ENCODE results near the gene FAM181A. TPM values are rescaled to one million over a fixed set of nuclear protein-coding genes. Genes with fewer than 3 reads are reported as not detected.

FAM181A gene
- total RNA-seq, 4 donors from 2014 or later: not detected

DNA sequence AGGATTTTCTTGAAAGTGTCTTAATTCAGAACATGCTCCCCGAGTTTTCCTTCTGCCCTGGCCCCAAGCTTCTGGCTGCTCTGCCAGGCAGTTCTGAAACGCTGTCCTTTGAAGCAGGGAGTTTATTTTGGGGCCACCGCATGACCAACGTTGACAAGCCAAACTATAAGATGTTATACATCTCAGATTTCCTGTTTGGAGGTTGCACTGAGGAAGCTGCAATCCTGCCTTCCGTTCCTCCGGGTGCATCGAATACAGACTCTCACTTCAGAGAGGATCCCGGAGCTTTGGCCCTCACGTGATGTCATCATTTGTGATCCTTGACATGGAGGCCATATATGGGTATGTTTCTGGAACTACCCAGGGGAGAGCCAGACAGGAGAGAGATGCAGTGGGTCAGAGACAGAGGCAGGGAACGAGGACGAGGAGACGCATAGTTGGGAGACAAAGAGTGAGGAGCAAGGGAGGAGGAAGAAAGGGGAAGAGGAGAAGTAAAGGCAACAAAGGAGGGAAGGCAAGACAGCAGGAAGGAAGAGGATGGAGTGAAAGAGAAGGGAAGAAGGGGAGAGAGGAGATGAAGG, 49.4 kb downstream of the FAM181A start, which contains the start of gene ASB2:
ASB2 (minus strand) TSS at position 94 of the 581 bp plus-strand sequence. CDS start 12,031 bp downstream, outside the sequence.
- Histone ChIP-seq H3K9me3 (peaks cover 0 to 15% (median 0%) of the 10 kb centered on the region in 4 donors), H3K4me3 (peak within 1 kb of the TSS in 3 of 4 donors; percentile 1 to 38 (median 34)), H3K27ac (peak within 1 kb of the TSS; percentile 44 to 82 (median 68)), H3K36me3 (no peaks in the 10 kb centered on the region), H3K4me1 (peaks cover 0 to 11% (median 2%) of the 10 kb centered on the region in 4 donors), H3K27me3 (no peaks in the 10 kb centered on the region)
- DNase-seq: peak in 1 of 3 donors; percentile 43
- TF ChIP-seq, protein P1, sequence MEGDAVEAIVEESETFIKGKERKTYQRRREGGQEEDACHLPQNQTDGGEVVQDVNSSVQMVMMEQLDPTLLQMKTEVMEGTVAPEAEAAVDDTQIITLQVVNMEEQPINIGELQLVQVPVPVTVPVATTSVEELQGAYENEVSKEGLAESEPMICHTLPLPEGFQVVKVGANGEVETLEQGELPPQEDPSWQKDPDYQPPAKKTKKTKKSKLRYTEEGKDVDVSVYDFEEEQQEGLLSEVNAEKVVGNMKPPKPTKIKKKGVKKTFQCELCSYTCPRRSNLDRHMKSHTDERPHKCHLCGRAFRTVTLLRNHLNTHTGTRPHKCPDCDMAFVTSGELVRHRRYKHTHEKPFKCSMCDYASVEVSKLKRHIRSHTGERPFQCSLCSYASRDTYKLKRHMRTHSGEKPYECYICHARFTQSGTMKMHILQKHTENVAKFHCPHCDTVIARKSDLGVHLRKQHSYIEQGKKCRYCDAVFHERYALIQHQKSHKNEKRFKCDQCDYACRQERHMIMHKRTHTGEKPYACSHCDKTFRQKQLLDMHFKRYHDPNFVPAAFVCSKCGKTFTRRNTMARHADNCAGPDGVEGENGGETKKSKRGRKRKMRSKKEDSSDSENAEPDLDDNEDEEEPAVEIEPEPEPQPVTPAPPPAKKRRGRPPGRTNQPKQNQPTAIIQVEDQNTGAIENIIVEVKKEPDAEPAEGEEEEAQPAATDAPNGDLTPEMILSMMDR (IDR thresholded peaks at IDR 0.05): no peak
- no peak for TF ChIP-seq POLR2A (IDR thresholded peaks at IDR 0.05)

DNA sequence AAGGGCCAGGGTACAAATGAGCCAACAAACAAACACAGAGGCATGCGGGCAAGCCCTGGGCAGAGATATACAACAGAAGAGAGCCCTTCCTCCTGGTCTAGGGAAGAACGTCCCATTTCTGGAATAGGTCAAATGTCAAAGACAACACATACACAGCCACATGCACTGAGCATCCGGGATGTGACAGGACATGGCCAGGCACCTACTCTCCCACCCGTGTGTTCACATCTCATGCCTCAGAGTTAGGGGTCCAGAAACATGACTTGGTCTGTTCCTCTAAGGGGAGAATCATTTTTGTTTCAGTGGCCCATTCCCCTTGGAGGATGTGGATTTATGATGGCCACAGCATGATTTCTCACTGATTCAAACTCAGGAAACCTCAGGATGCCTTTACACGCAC, 50.0 kb downstream of the FAM181A start:
- H3K36me3 ChIP-seq: no peaks in the 10 kb centered on the region
- peak overlapping the region; percentile 44 to 82 (median 68) for H3K27ac ChIP-seq
- no peak for TF ChIP-seq POLR2A (IDR thresholded peaks at IDR 0.05)
- TF ChIP-seq, protein P1 (IDR thresholded peaks at IDR 0.05): no peak
- no peaks in the 10 kb centered on the region for H3K27me3 ChIP-seq
- no peak for DNase-seq
- peaks cover 0 to 15% (median 0%) of the 10 kb centered on the region in 4 donors for H3K9me3 ChIP-seq
- H3K4me1 ChIP-seq: peaks cover 0 to 11% (median 2%) of the 10 kb centered on the region in 4 donors
- H3K4me3 ChIP-seq: no peak overlapping the region

DNA sequence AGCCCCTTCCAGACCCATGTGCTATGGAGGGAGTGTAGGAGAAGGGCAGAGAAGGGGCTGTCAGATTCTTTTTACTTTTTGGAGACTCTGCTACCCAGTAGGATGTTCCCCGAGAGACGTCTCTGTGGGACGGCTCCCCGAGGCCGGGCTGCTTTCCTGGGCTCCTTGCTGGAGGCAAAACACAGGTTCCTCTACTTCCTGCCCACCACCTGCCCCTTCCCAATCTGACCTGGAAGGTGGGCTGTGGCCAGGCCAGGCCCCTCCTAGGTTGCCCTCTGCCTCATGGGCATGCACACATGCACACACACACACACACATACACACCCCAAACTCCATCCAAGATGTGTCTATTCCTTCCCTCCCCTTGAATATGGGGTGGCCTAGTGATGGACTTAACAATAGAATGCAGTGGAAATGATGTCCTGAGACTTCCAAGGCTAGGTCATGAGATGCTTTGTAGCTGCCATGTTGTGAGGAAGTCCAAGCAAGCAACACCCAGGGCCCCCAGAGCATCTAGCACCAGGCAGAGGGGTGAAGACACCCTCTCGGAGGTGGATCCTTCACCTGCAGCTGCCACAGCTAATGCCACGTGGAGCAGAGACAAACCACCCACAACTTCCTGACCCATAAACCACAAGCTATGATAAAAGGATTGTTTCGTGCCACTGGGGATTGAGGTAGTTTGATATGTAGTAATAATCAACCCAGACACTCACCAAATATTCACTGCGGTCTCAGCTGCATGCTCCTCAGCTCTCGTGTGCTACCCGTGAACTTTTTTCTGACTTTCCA, 50.8 kb downstream of the FAM181A start:
- TF ChIP-seq POLR2A (IDR thresholded peaks at IDR 0.05): no peak
- TF ChIP-seq, protein P1 (IDR thresholded peaks at IDR 0.05): peak in 1 of 6 experiments; percentile 7
- H3K27me3 ChIP-seq: no peaks in the 10 kb centered on the region
- H3K9me3 ChIP-seq: peaks cover 0 to 15% (median 0%) of the 10 kb centered on the region in 4 donors
- H3K4me3 ChIP-seq: no peak overlapping the region
- H3K36me3 ChIP-seq: no peaks in the 10 kb centered on the region
- H3K4me1 ChIP-seq: peaks cover 0 to 11% (median 2%) of the 10 kb centered on the region in 4 donors
- peak in 2 of 3 donors; percentile 72 to 74 for DNase-seq
- peak overlapping the region; percentile 44 to 82 (median 58) for H3K27ac ChIP-seq

DNA sequence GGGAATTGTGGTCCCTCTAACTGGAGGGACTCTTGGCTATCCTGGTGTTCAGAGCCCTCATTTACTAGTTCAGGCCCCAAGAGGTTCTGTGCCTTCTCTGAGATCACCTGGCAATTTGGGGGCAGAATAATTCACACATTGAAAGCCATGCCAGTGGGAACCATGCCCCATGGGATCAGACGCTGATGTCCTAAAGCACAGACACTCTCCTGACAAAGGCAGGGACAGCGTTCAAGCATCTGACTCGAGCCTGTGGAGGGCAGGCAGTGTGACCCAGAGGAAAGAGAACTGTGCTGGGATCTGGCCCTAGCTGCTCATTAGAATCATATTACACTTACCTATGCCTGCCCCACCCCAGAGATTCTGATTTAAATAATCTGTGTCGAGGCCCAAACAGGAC, 51.6 kb downstream of the FAM181A start:
- Histone ChIP-seq H3K27ac (peak overlapping the region; percentile 35 to 82 (median 46)), H3K4me1 (peaks cover 0 to 11% (median 2%) of the 10 kb centered on the region in 4 donors), H3K9me3 (peaks cover 0 to 15% (median 0%) of the 10 kb centered on the region in 4 donors), H3K27me3 (no peaks in the 10 kb centered on the region), H3K4me3 (no peak overlapping the region), H3K36me3 (no peaks in the 10 kb centered on the region)
- no peak for DNase-seq
- no peak for TF ChIP-seq POLR2A (IDR thresholded peaks at IDR 0.05)
- TF ChIP-seq, protein P1 (IDR thresholded peaks at IDR 0.05): no peak

Small RNA genes lying within 50 kb of the gene (small RNA-seq; reads per million reads assigned to genes)
- gene MIR4506: 0 reads per million in 2 donors

Other genes starting within 250 kb of the FAM181A start
- 1 to 10 TPM; 1.2 to 5.1 (median 3.0) TPM for gene PRIMA1, start 138.9 kb upstream of the FAM181A start, total RNA-seq
- gene ASB2, start 49.2 kb downstream of the FAM181A start, total RNA-seq: 10 to 100 TPM in 1 of 4 donors, 1 to 10 TPM in 3; 3.2 to 32.2 (median 5.4) TPM
- not detected for gene CCDC197, start 70.0 kb downstream of the FAM181A start, total RNA-seq
- 1 to 10 TPM in 3 of 4 donors, not detected in 1; 3.4 to 4.9 (median 3.6) TPM for gene OTUB2, start 99.0 kb downstream of the FAM181A start, total RNA-seq
- gene DDX24, start 153.9 kb downstream of the FAM181A start, total RNA-seq: 100 to 1,000 TPM in 1 of 4 donors, 10 to 100 TPM in 3; 66.2 to 210 (median 72.5) TPM
- 10 to 100 TPM in 1 of 4 donors, 1 to 10 TPM in 3; 4.9 to 14.7 (median 6.6) TPM for gene IFI27L1, start 154.0 kb downstream of the FAM181A start, total RNA-seq
- gene IFI27, start 183.4 kb downstream of the FAM181A start, total RNA-seq: 100 to 1,000 TPM; 163 to 668 (median 294) TPM
- 10 to 100 TPM; 26.5 to 91.1 (median 63.9) TPM for gene IFI27L2, start 202.3 kb downstream of the FAM181A start, total RNA-seq
- gene PPP4R4, start 247.0 kb downstream of the FAM181A start, total RNA-seq: 1 to 10 TPM in 2 of 4 donors, not detected in 2; 2.5 to 5.0 TPM

All from Peyer's patch (tissue), 4 donors.